ENCODE measurements around the gene PLCG1.

PLCG1 gene

GRCh38 chr20:41142245-41142644 lies 4.9 kb downstream of the PLCG1 start:
- no peak for DNase-seq (ENCODE audit: low read depth)

- no peak for DNase-seq (ENCODE audit: low read depth)
Measured at GRCh38 chr20:41142919-41143318, 5.6 kb downstream of the PLCG1 start.

- no peak for DNase-seq (ENCODE audit: low read depth)
Measured at GRCh38 chr20:41143354-41143753, 6.0 kb downstream of the PLCG1 start.

- no peak for DNase-seq (ENCODE audit: low read depth)
Measured at GRCh38 chr20:41145317-41145716, 8.0 kb downstream of the PLCG1 start.

GRCh38 chr20:41145821-41146620 lies 8.7 kb downstream of the PLCG1 start:
- no peak for DNase-seq (ENCODE audit: low read depth)

- no peak for DNase-seq (ENCODE audit: low read depth)
Measured at GRCh38 chr20:41147767-41148191, 10.4 kb downstream of the PLCG1 start.

- no peak for DNase-seq (ENCODE audit: low read depth)
Measured at GRCh38 chr20:41148942-41149341, 11.6 kb downstream of the PLCG1 start.

- DNase-seq (ENCODE audit: low read depth), result no peak
Measured at GRCh38 chr20:41150664-41151063, 13.3 kb downstream of the PLCG1 start.

GRCh38 chr20:41151134-41151869 lies 14.0 kb downstream of the PLCG1 start:
- no peak for DNase-seq (ENCODE audit: low read depth)

- DNase-seq (ENCODE audit: low read depth), result no peak
Measured at GRCh38 chr20:41152108-41152757, 14.9 kb downstream of the PLCG1 start.

GRCh38 chr20:41154436-41155176 lies 17.3 kb downstream of the PLCG1 start:
- no peak for DNase-seq (ENCODE audit: low read depth)

GRCh38 chr20:41155261-41155660 lies 17.9 kb downstream of the PLCG1 start:
- DNase-seq (ENCODE audit: low read depth), result no peak

- DNase-seq (ENCODE audit: low read depth), result no peak
Measured at GRCh38 chr20:41158082-41158625, 20.8 kb downstream of the PLCG1 start.

GRCh38 chr20:41159547-41159946 lies 22.2 kb downstream of the PLCG1 start:
- DNase-seq (ENCODE audit: low read depth), result no peak

GRCh38 chr20:41160686-41161085 lies 23.3 kb downstream of the PLCG1 start:
- no peak for DNase-seq (ENCODE audit: low read depth)

GRCh38 chr20:41161886-41162285 lies 24.5 kb downstream of the PLCG1 start:
- no peak for DNase-seq (ENCODE audit: low read depth)

GRCh38 chr20:41162396-41162795 lies 25.1 kb downstream of the PLCG1 start:
- no peak for DNase-seq (ENCODE audit: low read depth)

- no peak for DNase-seq (ENCODE audit: low read depth)
Measured at GRCh38 chr20:41163821-41164220, 26.5 kb downstream of the PLCG1 start.

GRCh38 chr20:41165001-41165882 lies 27.9 kb downstream of the PLCG1 start:
- no peak for DNase-seq (ENCODE audit: low read depth)

- DNase-seq (ENCODE audit: low read depth), result no peak
Measured at GRCh38 chr20:41166201-41167117, 29.1 kb downstream of the PLCG1 start.
